GM12878 (cell line): ENCODE measurements around the gene S100A7. TPM values are rescaled to one million over a fixed set of nuclear protein-coding genes. Genes with fewer than 3 reads are reported as not detected.

Experiments
- ATAC-seq: fragments of 200-7000 bp; cut with Tn5 transposase; 3 replicates; pipeline ENCODE4 v1.9.1; 2020; ENCODE audit warnings: mild to moderate bottlenecking, moderate library complexity
- BruUV-seq: library from RNA; stranded (reverse); fragments of 400-500 nt; replicated peaks from 2 replicates; lab custom pipeline; 2021; lab: Mats Ljungman, UMichigan
- CTCF ChIA-PET: fragments of 300-600 bp; sonication (Branson Sonifier 250); formaldehyde crosslinking; extraction: SDS; loops from one replicate; lab custom pipeline; 2021; ENCODE audit warnings: inconsistent platforms; lab: Yijun Ruan, JAX
- POLR2A ChIA-PET: fragments of 350-600 bp; formaldehyde crosslinking; extraction: SDS; loops from one replicate; lab custom pipeline; 2021; ENCODE audit warnings: inconsistent platforms; lab: Charles Lee
- RAD21 ChIA-PET: fragments of 300-600 bp; sonication (Branson Sonifier 250); formaldehyde crosslinking; loops from one replicate; lab custom pipeline; 2023; ENCODE audit warnings: antibody characterized with exemption; ENCODE audit not compliant: unreplicated experiment; lab: Charles Lee
- SMC1A ChIA-PET: fragments of 300-600 bp; sonication (Branson Sonifier 250); formaldehyde crosslinking; loops from one replicate; lab custom pipeline; 2023; ENCODE audit not compliant: unreplicated experiment, uncharacterized antibody; lab: Charles Lee
- DNase-seq: peaks from one replicate; pipeline ENCODE4 v3.0.0-alpha.2; 2011; ENCODE audit warnings: low read depth, low spot score
- FAIRE-seq: peaks from 3 replicates; lab custom pipeline; 2011; peaks lifted over from hg19 to GRCh38; lab: Jason Lieb, UNC
- H2AFZ ChIP-seq: 2 replicates; pipeline ENCODE4 v1.6.0; 2011; ENCODE audit warnings: low read depth, low read length, control low read depth; ENCODE audit not compliant: control insufficient read depth
- H3K27ac ChIP-seq: 2 replicates; pipeline ENCODE4 v1.5.1; 2011; ENCODE audit warnings: control low read depth; ENCODE audit not compliant: control insufficient read depth, insufficient read depth
- H3K27me3 ChIP-seq, 2 experiments: replicated peaks in 1 of 2; 2 replicates each; pipeline versions ENCODE4 v1.6.0 to v1.6.1; 2011; ENCODE audit warnings: low read length in 1 of 2; ENCODE audit not compliant: control insufficient read depth in 2 of 2, insufficient read depth in 2 of 2
- H3K36me3 ChIP-seq, 2 experiments: 2 replicates each; pipeline ENCODE4 v1.5.1; 2011; ENCODE audit warnings: low read length in 1 of 2; ENCODE audit not compliant: control insufficient read depth in 2 of 2, insufficient read depth in 2 of 2
- H3K4me1 ChIP-seq: 2 replicates; pipeline ENCODE4 v1.6.1; 2011; ENCODE audit warnings: mild to moderate bottlenecking, low read length, moderate library complexity, mixed read lengths; ENCODE audit not compliant: control insufficient read depth, insufficient read depth
- H3K4me2 ChIP-seq: 2 replicates; pipeline ENCODE4 v1.6.0; 2011; ENCODE audit warnings: control low read depth; ENCODE audit not compliant: control insufficient read depth, insufficient read depth
- H3K4me3 ChIP-seq: fragments of 200-600 bp; sonication (generic); 2 replicates; pipeline ENCODE4 v1.5.1; 2016
- H3K79me2 ChIP-seq: 2 replicates; pipeline ENCODE4 v1.6.0; 2011; ENCODE audit warnings: low read length; ENCODE audit not compliant: control insufficient read depth, insufficient read depth
- H3K9ac ChIP-seq: 2 replicates; pipeline ENCODE4 v1.8.0; 2011; ENCODE audit warnings: low read length, control low read depth, mixed read lengths; ENCODE audit not compliant: control insufficient read depth, insufficient read depth
- H3K9me3 ChIP-seq: replicated peaks from 3 replicates; pipeline ENCODE4 v1.5.1; 2011; ENCODE audit warnings: mild to moderate bottlenecking, low read length; ENCODE audit not compliant: control insufficient read depth, insufficient read depth
- H4K20me1 ChIP-seq: 2 replicates; pipeline ENCODE4 v1.6.0; 2011; ENCODE audit not compliant: control insufficient read depth, insufficient read depth
- ATF7 ChIP-seq: fragments of 450-650 bp; IDR thresholded peaks from 2 replicates; pipeline ENCODE4 v1.6.1; 2016; ENCODE audit warnings: low read depth, mild to moderate bottlenecking
- BCL11A ChIP-seq: IDR thresholded peaks from 2 replicates; pipeline ENCODE4 v1.6.1; 2011; ENCODE audit warnings: low read depth, low read length
- CREB1 ChIP-seq: IDR thresholded peaks from 2 replicates; pipeline ENCODE4 v1.6.1; 2012; ENCODE audit warnings: low read depth, mild to moderate bottlenecking, inconsistent platforms
- CREM ChIP-seq: IDR thresholded peaks from 2 replicates; pipeline ENCODE4 v1.6.1; 2014; ENCODE audit warnings: antibody characterized with exemption, low read depth
- DPF2 ChIP-seq: fragments of 450-650 bp; IDR thresholded peaks from 2 replicates; pipeline ENCODE4 v1.6.1; 2017; ENCODE audit warnings: mild to moderate bottlenecking
- E4F1 ChIP-seq: fragments of 450-650 bp; IDR thresholded peaks from 2 replicates; pipeline ENCODE4 v1.6.1; 2018; ENCODE audit warnings: borderline replicate concordance, mild to moderate bottlenecking; ENCODE audit not compliant: partially characterized antibody
- IRF3 ChIP-seq: fragments of 450-650 bp; IDR thresholded peaks from 2 replicates; pipeline ENCODE4 v1.6.1; 2014; ENCODE audit warnings: mild to moderate bottlenecking
- NBN ChIP-seq: fragments of 450-650 bp; IDR thresholded peaks from 2 replicates; pipeline ENCODE4 v1.6.1; 2016
- PKNOX1 ChIP-seq: fragments of 450-650 bp; IDR thresholded peaks from 2 replicates; pipeline ENCODE4 v1.6.1; 2016; ENCODE audit warnings: mild to moderate bottlenecking
- POLR2A ChIP-seq: IDR thresholded peaks from 2 replicates; pipeline ENCODE4 v1.6.1; 2011; ENCODE audit warnings: low read depth, mild to moderate bottlenecking, low read length
- RCOR1 ChIP-seq: conservative IDR thresholded peaks from 2 replicates; pipeline ENCODE4 v1.6.1; 2012; ENCODE audit warnings: low read depth, low read length, improper control_type of control experiment
- REST ChIP-seq: IDR thresholded peaks from 2 replicates; pipeline ENCODE4 v1.6.1; 2012; ENCODE audit warnings: mild to moderate bottlenecking, low read depth, low read length
- RFX5 ChIP-seq: IDR thresholded peaks from 2 replicates; pipeline ENCODE4 v1.6.1; 2011; ENCODE audit warnings: low read depth, low read length, improper control_type of control experiment
- STAT1 ChIP-seq: fragments of 450-650 bp; conservative IDR thresholded peaks from 2 replicates; pipeline ENCODE4 v1.6.1; 2014; ENCODE audit warnings: antibody characterized with exemption, mild to moderate bottlenecking
- SUZ12 ChIP-seq: fragments of 200-600 bp; sonication (generic); IDR thresholded peaks from one replicate; pipeline ENCODE4 v1.6.1; 2018; ENCODE audit warnings: antibody characterized with exemption, mild to moderate bottlenecking; ENCODE audit not compliant: unreplicated experiment
- TCF3 ChIP-seq: IDR thresholded peaks from 2 replicates; pipeline ENCODE4 v1.6.1; 2012; ENCODE audit warnings: low read depth, mild to moderate bottlenecking, low read length, borderline replicate concordance; ENCODE audit not compliant: insufficient read depth
- TCF7 ChIP-seq: IDR thresholded peaks from 2 replicates; pipeline ENCODE4 v1.6.1; 2014; ENCODE audit warnings: antibody characterized with exemption, borderline replicate concordance
- ZNF384 ChIP-seq: IDR thresholded peaks from 2 replicates; pipeline ENCODE4 v1.6.1; 2012; ENCODE audit warnings: low read depth, mild to moderate bottlenecking, low read length, improper control_type of control experiment, borderline replicate concordance
- WGBS: methylation state at CpG from one replicate; pipeline ENCODE4 v1.1.6; 2016; ENCODE audit warnings: low lambda C conversion rate; ENCODE audit not compliant: insufficient replicate concordance, insufficient coverage; ENCODE audit errors: missing lambda C conversion rate; 5-methylcytosine and 5-hydroxymethylcytosine counted together
- in situ Hi-C: fragments of 300-500 bp; cut with MboI; formaldehyde crosslinking; loops from 9 replicates; pipeline ENCODE4 v1.14.3; 2018; ENCODE audit warnings: mixed read lengths
- intact Hi-C: fragments of 100-400 bp; cut with micrococcal nuclease; formaldehyde crosslinking; loops from one replicate; pipeline ENCODE4 v1.14.2; 2022; ENCODE audit not compliant: unreplicated experiment
- polyA plus RNA-seq, 11 experiments: library from polyadenylated mRNA; depleted of rRNA in 4 of 11; unstranded in 6 of 11; stranded (reverse) in 5 of 11; fragments of >200 nt; fragmentation: Nextera tagmentation in 4 of 11; fragmentation: Illumina TruSeq in 1 of 11; extraction: Ambion mirVana in 4 of 11; extraction: Trizol in 1 of 11; gene quantifications; 1 replicate in 1 of 11; 2 replicates in 10 of 11; pipeline versions ENCODE4 v1.2.1 to v1.2.3, GENCODE V29; 2011 to 2016; ENCODE audit warnings: inconsistent platforms in 2 of 11, missing spikeins in 2 of 11, low read depth in 1 of 11
- total RNA-seq, 4 experiments: library from RNA; depleted of rRNA in 3 of 4; stranded (reverse); fragments of >200 nt in 3 of 4; fragmentation: Illumina TruSeq in 1 of 4; extraction: Trizol in 1 of 4; gene quantifications; 2 replicates each; pipeline versions ENCODE4 v1.2.1 to v1.2.3, GENCODE V29; 2013 to 2021

The S100A7 gene
- total and polyA plus RNA-seq, 10 of the 15 experiments (the other 5 are each of a cell fraction or from before 2014, with no cell fraction given), result not detected

- peak; percentile 50; the same call in 2 of the 3 replicates for ATAC-seq
- intact Hi-C loops, result no loop called here
- Histone ChIP-seq H4K20me1 (no peaks in the 10 kb centered on the region), H3K9ac (no peak overlapping the region), H3K4me3 (no peak overlapping the region), H2AFZ (no peak overlapping the region), H3K4me2 (no peak overlapping the region), H3K79me2 (no peaks in the 10 kb centered on the region), H3K36me3 (no peaks in the 10 kb centered on the region), H3K9me3 (no peaks in the 10 kb centered on the region), H3K27ac (no peak overlapping the region), H3K27me3 (no peaks in the 10 kb centered on the region), H3K4me1 (no peaks in the 10 kb centered on the region)
- BruUV-seq, result no TSS peak
- POLR2A ChIA-PET, result interaction anchor here (0.6 kb wide), 1 partner anchor 86 kb away, joined by 5 read pairs; no protein-coding TSS in a partner anchor
- WGBS, result 9% methylated on average over 6 of the region's 6 CpGs
- SMC1A ChIA-PET, result no interaction called here
- RAD21 ChIA-PET, result no interaction called here
- CTCF ChIA-PET, result interaction anchor here (0.7 to 1.5 kb wide), 4 partner anchors 16 to 73 kb away, joined by 3 to 8 read pairs (median 4); partner anchors contain the start of gene S100A9
- peak; percentile 84 for FAIRE-seq
- DNase-seq, result no peak
- in situ Hi-C loops, result no loop called here
- no peak for TF ChIP-seq TCF3
- peak; percentile 31; the same call in 1 of the 2 replicates for TF ChIP-seq PKNOX1
- peak; percentile 82 for TF ChIP-seq NBN
- no peak for TF ChIP-seq IRF3
- TF ChIP-seq POLR2A, result no peak
- no peak for TF ChIP-seq BCL11A
- TF ChIP-seq ATF7, result peak; percentile 94
- TF ChIP-seq DPF2, result no peak
- 0 out of 2 replicates have a peak, but pooled peaks have one; percentile 39 for TF ChIP-seq RFX5
- 0 out of 2 replicates have a peak, but pooled peaks have one; percentile 36 for TF ChIP-seq STAT1
- TF ChIP-seq CREM, result peak; percentile 97
- TF ChIP-seq ZNF384, result peak; percentile 69
- TF ChIP-seq SUZ12, result no peak
- TF ChIP-seq REST, result peak; percentile 99
- TF ChIP-seq RCOR1, result peak; percentile 81; the same call in 1 of the 2 replicates
- TF ChIP-seq CREB1, result peak; percentile 86
- no peak for TF ChIP-seq TCF7
- no peak for TF ChIP-seq E4F1
These were observed 37.9 kb downstream of the S100A7 start for GRCh38 chr1:153422450-153423068.
